ENCODE measurements around the gene INTS1. TPM values are rescaled to one million over a fixed set of nuclear protein-coding genes. Genes with fewer than 3 reads are reported as not detected.

The INTS1 gene
- total RNA-seq, 2 donors from 2014 or later: 29.0 to 47.0 TPM

DNA sequence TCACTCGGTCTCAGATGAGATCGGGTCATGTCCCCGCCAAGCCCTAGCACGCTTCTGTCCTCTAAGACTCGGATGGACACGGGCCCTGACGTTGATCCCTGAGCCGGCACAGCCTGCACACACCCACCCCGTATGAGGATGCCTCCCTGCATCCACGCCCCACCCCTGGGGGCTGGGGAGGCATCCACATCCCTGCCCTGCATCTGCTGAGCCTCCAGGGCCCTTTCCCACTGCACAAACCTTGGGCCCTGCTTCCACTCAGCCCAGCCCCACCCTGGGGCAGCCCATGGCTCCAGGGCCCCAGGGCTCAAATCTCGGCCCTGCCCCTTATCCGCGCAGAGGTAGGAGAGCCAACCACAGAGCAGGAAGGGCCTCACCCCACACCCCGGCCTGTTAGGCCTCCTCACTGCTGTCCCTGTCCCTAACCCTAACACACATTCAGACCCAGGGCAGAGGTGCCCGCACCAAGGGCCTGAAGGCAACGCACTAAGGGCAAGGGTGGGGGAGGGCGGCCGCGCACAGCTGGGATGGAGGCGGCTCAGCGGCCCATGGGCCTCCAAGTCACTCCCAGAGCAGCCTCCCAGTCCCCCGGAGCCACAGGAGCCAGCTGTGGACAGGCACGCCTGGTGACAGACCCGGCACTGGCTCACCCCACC, 35.4 kb downstream of the INTS1 start:
- no peak for DNase-seq (ENCODE audit: low spot score)
- Histone ChIP-seq H3K9me3 (no peaks in the 10 kb centered on the region), H3K36me3 (peaks cover 38% of the 10 kb centered on the region), H3K4me1 (peaks cover 0 to 18% of the 10 kb centered on the region in 2 donors), H3K4me3 (no peak overlapping the region), H3K27ac (no peak overlapping the region), H3K27me3 (no peaks in the 10 kb centered on the region)
- TF ChIP-seq, protein P1, sequence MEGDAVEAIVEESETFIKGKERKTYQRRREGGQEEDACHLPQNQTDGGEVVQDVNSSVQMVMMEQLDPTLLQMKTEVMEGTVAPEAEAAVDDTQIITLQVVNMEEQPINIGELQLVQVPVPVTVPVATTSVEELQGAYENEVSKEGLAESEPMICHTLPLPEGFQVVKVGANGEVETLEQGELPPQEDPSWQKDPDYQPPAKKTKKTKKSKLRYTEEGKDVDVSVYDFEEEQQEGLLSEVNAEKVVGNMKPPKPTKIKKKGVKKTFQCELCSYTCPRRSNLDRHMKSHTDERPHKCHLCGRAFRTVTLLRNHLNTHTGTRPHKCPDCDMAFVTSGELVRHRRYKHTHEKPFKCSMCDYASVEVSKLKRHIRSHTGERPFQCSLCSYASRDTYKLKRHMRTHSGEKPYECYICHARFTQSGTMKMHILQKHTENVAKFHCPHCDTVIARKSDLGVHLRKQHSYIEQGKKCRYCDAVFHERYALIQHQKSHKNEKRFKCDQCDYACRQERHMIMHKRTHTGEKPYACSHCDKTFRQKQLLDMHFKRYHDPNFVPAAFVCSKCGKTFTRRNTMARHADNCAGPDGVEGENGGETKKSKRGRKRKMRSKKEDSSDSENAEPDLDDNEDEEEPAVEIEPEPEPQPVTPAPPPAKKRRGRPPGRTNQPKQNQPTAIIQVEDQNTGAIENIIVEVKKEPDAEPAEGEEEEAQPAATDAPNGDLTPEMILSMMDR (IDR thresholded peaks at IDR 0.05): no peak

DNA sequence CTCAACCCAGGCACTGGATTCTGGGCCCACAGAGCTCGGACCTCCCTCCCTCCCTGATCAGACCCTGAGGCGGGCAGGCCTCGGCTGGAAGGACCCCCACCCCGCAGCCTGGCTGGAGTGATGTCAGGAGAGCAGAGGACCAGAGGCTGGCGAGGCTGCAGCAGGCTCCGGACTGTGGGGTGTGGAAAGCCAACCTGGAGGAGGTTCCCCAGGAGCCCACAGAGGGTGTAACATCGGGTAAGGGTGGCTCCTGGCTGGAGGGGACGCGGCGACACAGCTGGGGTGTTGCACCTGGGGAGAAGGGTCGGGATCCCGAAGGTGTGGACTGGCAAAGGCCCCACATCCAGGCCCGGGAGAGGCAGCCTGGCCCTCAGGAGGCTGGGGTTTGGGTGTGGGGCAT, 36.0 kb downstream of the INTS1 start:
- TF ChIP-seq, protein P1 (IDR thresholded peaks at IDR 0.05): no peak
- no peak overlapping the region for H3K4me3 ChIP-seq

DNA sequence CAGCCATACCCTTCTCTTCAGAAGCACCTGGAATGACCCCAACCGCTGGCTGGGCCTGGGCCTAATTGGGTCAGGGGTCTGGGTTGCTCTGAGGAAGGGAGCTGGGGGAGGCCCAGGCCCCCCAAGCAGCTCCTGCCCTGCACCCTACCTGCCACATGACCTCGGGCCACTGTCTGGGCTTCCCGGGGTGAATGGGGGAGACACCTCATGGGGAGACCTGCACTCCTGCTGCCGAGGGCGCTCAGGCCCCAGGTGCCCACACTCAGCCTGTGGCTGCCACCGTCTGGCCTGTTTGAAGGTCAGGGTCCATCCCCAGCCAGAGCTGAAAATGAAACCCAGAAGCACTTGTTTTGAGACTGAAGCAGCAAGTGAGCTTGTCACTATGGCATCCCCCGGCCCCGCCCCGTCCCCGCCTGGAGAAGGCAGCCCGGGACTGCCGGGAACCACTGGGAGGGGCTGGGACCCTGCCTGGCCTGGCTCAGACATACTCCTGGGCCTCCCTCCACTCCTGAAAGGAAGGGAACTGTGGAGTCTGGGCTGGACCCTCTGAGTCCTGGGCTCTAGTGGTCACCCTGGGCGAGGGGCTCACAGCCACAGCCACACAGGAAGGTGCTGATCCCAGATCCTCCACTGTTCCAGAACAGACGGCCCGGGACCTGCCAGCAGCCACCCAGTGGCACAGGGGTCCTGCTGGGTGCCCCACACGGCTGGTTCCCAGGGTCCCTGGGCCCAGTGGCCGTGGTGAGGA, 37.5 kb downstream of the INTS1 start:
- Histone ChIP-seq H3K27me3 (no peaks in the 10 kb centered on the region), H3K4me3 (no peak overlapping the region), H3K36me3 (peaks cover 19% of the 10 kb centered on the region), H3K9me3 (no peaks in the 10 kb centered on the region), H3K27ac (peak overlapping the region; percentile 60 to 74), H3K4me1 (peaks cover 0 to 35% of the 10 kb centered on the region in 2 donors)
- peak; percentile 89 for DNase-seq (ENCODE audit: low spot score)
- TF ChIP-seq, protein P1 (IDR thresholded peaks at IDR 0.05): no peak

More for the DNA sequence above, 36.0 kb downstream of the INTS1 start:
- H3K27me3 ChIP-seq: no peaks in the 10 kb centered on the region
- DNase-seq (ENCODE audit: low spot score): no peak
- H3K9me3 ChIP-seq: no peaks in the 10 kb centered on the region
- no peak overlapping the region for H3K27ac ChIP-seq
- peaks cover 32% of the 10 kb centered on the region for H3K36me3 ChIP-seq
- peaks cover 0 to 24% of the 10 kb centered on the region in 2 donors for H3K4me1 ChIP-seq

DNA sequence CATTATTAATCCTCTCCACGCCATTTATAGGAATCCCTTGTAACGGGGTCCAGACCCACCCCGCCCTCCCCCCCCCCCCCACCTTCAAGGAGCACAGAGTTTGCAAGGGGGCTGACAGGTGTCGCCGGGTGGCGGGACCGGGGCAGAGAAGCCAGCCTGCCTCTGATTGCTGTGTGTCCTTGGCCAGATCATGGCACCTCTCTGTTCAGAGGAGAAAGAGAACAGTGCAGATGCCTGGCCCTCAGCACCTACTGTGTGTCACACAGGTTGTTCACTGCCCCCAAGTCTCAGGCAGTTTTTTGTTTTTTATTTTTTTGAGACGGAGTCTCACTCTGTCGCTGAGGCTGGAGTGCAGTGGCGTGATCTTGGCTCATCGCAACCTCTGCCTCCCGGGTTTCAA, 39.5 kb downstream of the INTS1 start:
- Histone ChIP-seq H3K4me1 (peaks cover 0 to 54% of the 10 kb centered on the region in 2 donors), H3K27me3 (no peaks in the 10 kb centered on the region)
- TF ChIP-seq, protein P1 (IDR thresholded peaks at IDR 0.05): no peak

DNA sequence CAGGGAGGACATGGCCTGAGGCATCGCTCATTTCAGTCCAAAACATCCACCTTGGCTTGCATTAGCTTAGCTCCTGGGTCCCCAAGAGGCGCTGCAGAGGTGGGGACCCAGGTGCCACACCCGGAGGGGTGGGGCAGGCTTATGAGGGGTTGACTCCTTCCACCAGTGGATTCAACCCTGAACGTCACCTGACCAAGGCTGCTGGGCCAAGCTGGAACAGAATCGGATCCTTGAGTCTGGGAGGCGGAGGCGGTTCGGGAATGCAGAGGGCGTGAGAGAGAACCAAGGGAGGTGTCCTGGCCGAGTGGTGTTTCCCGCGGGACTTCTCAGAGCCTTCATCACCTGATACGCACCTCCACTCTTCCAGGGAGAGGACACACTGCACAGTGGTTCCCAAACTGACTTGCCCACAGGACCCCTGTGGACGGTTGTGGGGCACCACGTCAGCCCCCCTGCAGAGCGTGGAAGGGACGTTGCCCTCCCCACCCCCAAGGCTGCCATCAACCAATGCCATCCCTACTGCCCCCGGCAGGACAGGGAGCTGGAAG, 40.4 kb downstream of the INTS1 start:
- Histone ChIP-seq H3K4me1 (peaks cover 0 to 58% of the 10 kb centered on the region in 2 donors), H3K4me3 (no peak overlapping the region), H3K27ac (no peak overlapping the region), H3K27me3 (no peaks in the 10 kb centered on the region), H3K36me3 (no peaks in the 10 kb centered on the region), H3K9me3 (no peaks in the 10 kb centered on the region)
- TF ChIP-seq, protein P1 (IDR thresholded peaks at IDR 0.05): no peak
- no peak for DNase-seq (ENCODE audit: low spot score)

More for the DNA sequence above, 39.5 kb downstream of the INTS1 start:
- Histone ChIP-seq H3K9me3 (no peaks in the 10 kb centered on the region), H3K36me3 (no peaks in the 10 kb centered on the region), H3K4me3 (no peak overlapping the region), H3K27ac (no peak overlapping the region)
- no peak for DNase-seq (ENCODE audit: low spot score)
